GM12865 (cell line): ENCODE results near the gene MAPT.

Experiments used
- DNase-seq: peaks from one replicate; pipeline ENCODE4 v3.0.0; 2010; ENCODE audit warnings: low read depth
- H3K4me3 ChIP-seq: 2 replicates; pipeline ENCODE4 v1.5.1; 2011; ENCODE audit warnings: mild to moderate bottlenecking, low read depth, low read length, control low read depth
- TF ChIP-seq, protein P1 (sequence below): IDR thresholded peaks from 2 replicates; pipeline ENCODE4 v1.5.1; 2011; ENCODE audit warnings: low read length, control low read depth, low read depth, inconsistent platforms; ENCODE audit not compliant: insufficient read depth; ENCODE audit errors: missing control alignments

Gene MAPT

DNA sequence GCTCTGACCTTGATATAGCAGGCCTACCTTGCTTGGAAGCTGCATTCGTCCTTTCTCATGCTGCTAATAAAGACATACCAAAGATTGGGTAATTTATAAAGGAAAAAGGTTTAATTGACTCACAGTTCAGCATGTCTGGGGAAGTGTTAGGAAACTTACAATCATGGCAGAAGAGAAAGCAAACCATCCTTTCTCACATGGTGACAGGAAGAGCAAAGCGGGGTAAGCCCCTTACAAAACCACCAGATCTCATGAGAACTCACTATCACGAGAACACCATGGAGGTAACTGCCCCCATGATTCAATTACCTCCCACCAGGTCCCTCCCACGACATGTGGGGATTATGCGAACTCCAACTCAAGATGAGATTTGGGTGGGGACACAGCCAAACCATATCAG lies 6.0 kb upstream of the MAPT start:
- no peak for DNase-seq
- TF ChIP-seq, protein P1, sequence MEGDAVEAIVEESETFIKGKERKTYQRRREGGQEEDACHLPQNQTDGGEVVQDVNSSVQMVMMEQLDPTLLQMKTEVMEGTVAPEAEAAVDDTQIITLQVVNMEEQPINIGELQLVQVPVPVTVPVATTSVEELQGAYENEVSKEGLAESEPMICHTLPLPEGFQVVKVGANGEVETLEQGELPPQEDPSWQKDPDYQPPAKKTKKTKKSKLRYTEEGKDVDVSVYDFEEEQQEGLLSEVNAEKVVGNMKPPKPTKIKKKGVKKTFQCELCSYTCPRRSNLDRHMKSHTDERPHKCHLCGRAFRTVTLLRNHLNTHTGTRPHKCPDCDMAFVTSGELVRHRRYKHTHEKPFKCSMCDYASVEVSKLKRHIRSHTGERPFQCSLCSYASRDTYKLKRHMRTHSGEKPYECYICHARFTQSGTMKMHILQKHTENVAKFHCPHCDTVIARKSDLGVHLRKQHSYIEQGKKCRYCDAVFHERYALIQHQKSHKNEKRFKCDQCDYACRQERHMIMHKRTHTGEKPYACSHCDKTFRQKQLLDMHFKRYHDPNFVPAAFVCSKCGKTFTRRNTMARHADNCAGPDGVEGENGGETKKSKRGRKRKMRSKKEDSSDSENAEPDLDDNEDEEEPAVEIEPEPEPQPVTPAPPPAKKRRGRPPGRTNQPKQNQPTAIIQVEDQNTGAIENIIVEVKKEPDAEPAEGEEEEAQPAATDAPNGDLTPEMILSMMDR, result no peak
- no peak overlapping the region for H3K4me3 ChIP-seq

DNA sequence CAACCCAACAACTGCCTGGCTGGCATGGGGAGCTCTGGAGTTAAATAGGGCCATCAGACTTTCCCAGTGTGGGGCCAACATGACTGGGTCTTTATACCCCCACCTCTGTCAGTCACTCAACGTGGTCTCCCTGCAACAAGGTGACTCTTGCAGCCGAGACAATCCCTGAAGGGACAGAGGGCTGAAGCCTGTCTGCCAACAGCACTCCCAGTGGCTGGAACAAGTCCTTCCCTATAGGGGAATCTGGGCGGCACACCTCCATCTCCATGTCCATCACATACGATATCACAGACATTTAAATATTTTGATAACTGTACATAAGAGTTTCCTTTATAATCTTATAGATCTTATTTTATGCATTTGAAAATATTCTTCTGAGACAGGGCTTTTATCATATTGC lies 4.8 kb upstream of the MAPT start:
- no peak overlapping the region for H3K4me3 ChIP-seq
- DNase-seq, result no peak
- TF ChIP-seq, protein P1, result no peak

DNA sequence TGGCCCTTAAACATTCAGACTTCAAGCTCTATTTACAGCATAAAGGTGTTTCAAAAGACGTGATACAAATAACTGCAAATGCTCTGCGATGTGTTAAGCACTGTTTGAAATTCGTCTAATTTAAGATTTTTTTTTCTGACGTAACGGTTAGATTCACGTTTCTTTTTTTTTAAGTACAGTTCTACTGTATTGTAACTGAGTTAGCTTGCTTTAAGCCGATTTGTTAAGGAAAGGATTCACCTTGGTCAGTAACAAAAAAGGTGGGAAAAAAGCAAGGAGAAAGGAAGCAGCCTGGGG lies 681 bp upstream of the MAPT start:
- no peak for DNase-seq
- peak overlapping the region; percentile 12; the same call in 1 of the 2 replicates for H3K4me3 ChIP-seq
- TF ChIP-seq, protein P1, result no peak

DNA sequence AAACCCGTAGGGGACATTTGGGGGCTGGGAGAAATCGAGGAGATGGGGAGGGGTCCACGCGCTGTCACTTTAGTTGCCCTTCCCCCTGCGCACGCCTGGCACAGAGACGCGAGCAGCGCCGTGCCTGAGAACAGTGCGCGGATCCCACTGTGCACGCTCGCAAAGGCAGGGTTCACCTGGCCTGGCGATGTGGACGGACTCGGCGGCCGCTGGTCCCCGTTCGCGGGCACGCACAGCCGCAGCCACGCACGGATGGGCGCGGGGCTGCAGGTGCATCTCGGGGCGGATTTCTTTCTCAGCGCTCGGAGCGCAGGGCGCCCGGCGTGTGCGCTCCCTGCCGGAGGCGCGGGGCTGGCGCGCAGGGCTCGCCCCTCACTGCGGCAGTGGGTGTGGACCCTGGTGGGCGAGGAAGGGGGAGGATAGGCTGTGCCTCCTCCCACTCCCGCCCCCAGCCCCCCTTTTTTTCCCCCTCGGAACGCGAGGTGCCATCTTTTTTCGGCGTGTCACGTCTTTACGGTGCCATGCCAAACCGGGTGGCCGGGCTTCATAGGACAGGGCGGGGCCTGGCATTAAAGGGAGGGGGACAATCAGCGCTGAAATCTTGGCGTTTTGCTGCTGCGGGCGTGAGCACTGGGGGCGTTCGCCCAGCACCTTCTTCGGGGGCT lies 1.1 kb downstream of the MAPT start:
- H3K4me3 ChIP-seq, result peak overlapping the region; percentile 58
- TF ChIP-seq, protein P1, result no peak
- DNase-seq, result no peak

DNA sequence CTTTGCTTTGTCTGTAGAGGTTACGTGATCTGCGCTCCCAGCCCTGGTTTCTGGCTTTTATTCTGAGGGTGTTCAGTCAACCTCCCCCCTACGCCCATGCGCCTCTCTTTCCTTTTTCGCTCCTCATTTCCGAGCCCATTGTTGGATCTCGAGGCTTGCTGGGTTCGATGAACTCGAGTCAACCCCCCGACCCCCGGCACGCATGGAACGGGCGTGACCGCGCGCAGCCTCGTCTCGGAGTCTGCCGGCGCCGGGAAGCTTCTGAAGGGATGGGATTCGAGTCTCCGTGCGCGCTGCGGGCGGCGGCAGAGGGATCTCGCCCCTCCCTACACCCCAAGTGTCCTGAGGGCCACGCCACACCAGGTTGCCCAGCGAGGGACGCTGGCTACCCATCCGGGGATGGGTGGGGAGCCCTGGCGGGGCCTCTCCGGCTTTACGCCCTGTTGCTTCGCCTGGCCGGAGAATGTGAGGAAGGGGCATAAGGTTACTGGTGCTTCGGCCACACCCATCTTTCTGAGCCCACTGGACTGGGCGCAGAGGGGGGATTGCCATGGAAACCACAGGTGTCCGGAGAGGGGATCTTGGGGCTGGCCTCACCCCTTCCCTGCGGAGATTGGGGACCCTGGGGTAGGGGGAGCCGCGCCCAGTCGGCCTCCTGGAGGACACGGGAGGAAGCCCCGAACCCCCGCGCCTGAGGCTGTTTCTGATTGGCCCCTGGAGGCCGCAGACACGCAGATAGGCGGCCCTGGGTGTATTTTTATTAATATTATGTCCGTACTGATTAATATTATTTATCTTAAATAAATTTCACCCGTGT lies 1.8 kb downstream of the MAPT start:
- no peak overlapping the region for H3K4me3 ChIP-seq
- DNase-seq, result no peak
- TF ChIP-seq, protein P1, result no peak

DNA sequence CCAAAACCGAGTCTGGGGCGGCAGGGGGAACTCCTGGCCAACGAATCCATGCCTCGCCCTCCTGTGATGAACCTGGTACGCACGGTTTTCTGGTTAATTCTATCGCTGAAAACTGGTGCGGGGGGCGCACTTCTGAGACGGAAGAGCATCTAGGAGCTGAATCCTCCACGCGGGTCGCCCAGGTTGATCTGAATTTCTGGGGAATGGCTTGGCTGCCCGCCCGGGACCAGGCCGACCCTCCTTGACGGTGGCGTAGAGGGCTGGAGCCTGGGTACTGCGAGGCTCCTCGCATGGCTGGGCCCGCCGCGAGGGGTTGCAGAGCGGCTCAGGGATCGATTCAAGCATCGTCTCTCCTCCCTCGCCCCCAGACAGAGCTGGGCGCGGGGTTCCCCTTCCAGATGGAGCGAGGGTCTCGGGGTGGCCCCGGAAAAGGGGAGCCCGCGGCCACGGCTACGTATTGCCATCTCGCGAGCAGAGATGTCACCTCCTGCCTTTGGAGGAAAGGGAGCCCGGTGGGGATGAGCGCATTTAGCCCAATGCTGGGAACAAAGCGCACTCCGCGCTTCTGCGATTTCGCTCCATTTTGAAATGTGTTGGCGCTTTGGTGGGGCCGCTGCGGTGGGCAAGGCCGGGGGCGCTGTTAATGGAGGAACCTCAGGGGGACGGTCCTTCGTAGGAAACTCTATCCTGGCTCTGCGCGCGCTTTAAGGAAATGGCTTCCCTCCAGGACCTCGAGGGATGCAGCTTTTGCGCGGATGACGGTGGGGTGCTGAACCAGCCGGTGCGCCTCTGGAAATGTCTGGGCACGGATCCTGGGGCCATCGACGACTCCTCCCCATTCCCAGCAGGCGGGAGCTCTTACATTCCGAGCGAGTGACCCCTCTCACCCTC lies 2.7 kb downstream of the MAPT start:
- H3K4me3 ChIP-seq, result no peak overlapping the region
- DNase-seq, result no peak
- TF ChIP-seq, protein P1, result no peak
